Skeletal muscle satellite cell (primary cell): Measurements from ENCODE around the gene PUS10.

Experiments used
- H3K27me3 ChIP-seq: 2 replicates; pipeline ENCODE4 v1.7.0; 2013; ENCODE audit warnings: low read length; ENCODE audit not compliant: control insufficient read depth, insufficient read depth
- H3K36me3 ChIP-seq: 2 replicates; pipeline ENCODE4 v1.7.0; 2013; ENCODE audit warnings: mild to moderate bottlenecking, control low read depth, low read length; ENCODE audit not compliant: insufficient read depth
- H3K4me1 ChIP-seq: 2 replicates; pipeline ENCODE4 v1.7.0; 2013; ENCODE audit warnings: low read length; ENCODE audit not compliant: control insufficient read depth, insufficient read depth
- H3K4me2 ChIP-seq: 2 replicates; pipeline ENCODE4 v1.7.0; 2013; ENCODE audit warnings: mild to moderate bottlenecking, low read length
- H3K4me3 ChIP-seq: 2 replicates; pipeline ENCODE4 v1.7.0; 2013; ENCODE audit warnings: low read length
- H3K9ac ChIP-seq: 2 replicates; pipeline ENCODE4 v1.7.0; 2013; ENCODE audit warnings: mild to moderate bottlenecking, low read depth, low read length, moderate library complexity
- H3K9me3 ChIP-seq: replicated peaks from 2 replicates; pipeline ENCODE4 v1.7.0; 2013; ENCODE audit warnings: mild to moderate bottlenecking, control low read depth, low read length

PUS10 gene

DNA sequence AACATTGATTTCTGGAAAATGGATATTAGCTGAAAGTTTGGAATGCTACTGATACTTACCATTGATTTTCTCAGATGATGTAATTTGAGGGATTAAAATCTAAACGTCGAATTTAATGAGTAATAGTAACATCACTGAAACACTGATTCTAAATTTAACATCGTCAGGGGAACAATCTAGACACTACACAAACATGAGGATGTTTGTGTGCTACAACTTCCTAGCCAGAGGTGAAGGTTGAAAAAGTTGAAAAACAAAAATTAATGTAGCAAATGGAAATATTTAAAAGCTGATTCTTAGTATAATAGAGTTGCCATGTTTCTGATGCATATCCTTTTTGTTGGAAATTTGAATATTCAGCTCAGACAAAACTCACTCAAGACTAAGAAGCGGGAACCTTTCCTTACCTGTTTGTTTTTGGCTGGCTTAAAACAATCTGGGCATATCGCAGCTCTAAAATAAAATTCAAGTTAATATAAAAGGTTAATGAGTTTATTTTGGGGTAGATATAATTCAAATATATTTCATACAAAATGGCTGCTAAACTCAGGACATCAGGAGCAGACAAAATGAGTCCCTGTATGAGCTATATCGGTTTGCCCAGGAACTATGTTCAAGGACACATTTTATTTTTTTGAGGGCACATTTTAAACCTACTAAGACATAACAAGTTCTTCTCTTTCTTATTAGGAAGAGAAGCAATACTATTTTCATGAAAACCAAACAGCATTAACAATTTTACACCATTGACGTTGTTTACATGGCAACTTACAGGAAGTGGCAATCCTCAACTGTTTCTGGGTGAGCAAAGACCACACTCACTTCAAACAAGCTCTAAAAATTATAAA is 53.2 kb downstream of the PUS10 start:
- no peaks in the 10 kb centered on the region for H3K9me3 ChIP-seq
- H3K9ac ChIP-seq, result no peak overlapping the region
- H3K36me3 ChIP-seq, result no peaks in the 10 kb centered on the region
- no peaks in the 10 kb centered on the region for H3K27me3 ChIP-seq
- H3K4me2 ChIP-seq, result no peak overlapping the region
- H3K4me3 ChIP-seq, result no peak overlapping the region
- peaks cover 18% of the 10 kb centered on the region for H3K4me1 ChIP-seq

DNA sequence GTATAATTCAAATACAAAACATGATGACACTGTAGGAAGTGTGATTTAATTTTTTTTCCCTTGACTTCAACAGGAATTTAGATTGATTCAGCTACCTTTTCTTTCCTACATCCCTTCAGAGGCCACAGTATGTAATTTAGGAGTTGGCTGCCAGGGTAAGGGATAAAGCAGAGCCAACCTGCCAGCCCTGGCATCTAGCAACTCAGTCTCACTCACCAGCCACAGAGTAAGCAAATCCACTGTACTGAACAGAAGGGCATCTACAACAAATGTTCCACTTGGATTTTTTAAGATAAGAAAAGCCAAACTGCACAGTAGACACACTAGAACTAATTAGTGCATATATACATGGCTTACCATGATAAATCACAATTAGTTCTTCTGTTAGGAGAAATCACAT is 54.9 kb downstream of the PUS10 start:
- Histone ChIP-seq H3K4me3 (no peak overlapping the region), H3K9ac (no peak overlapping the region), H3K27me3 (no peaks in the 10 kb centered on the region)

DNA sequence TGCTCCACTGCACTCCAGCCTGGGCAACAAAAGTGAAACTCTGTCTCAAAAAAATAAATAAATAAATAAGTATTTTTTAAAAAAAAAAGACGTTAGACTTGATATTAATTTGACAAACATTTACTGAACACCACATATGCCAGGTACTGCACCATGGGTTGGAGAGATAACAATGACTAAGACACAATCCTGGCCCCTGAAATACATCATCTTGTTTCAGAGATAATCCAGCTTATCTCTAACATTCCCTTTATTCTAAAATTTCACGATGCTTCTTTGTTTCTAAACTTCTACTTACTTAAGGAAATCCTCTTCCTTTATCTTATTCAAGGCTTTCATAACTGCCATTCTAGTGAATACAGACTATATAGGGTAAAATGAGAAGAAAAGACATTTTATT is 55.5 kb downstream of the PUS10 start:
- no peak overlapping the region for H3K4me2 ChIP-seq
- no peaks in the 10 kb centered on the region for H3K9me3 ChIP-seq
- no peak overlapping the region for H3K9ac ChIP-seq
- peaks cover 37% of the 10 kb centered on the region for H3K4me1 ChIP-seq
- H3K4me3 ChIP-seq, result no peak overlapping the region
- H3K27me3 ChIP-seq, result no peaks in the 10 kb centered on the region
- no peaks in the 10 kb centered on the region for H3K36me3 ChIP-seq

More for the DNA sequence above, 54.9 kb downstream of the PUS10 start:
- Histone ChIP-seq H3K4me1 (peaks cover 31% of the 10 kb centered on the region), H3K9me3 (no peaks in the 10 kb centered on the region), H3K4me2 (no peak overlapping the region), H3K36me3 (no peaks in the 10 kb centered on the region)

DNA sequence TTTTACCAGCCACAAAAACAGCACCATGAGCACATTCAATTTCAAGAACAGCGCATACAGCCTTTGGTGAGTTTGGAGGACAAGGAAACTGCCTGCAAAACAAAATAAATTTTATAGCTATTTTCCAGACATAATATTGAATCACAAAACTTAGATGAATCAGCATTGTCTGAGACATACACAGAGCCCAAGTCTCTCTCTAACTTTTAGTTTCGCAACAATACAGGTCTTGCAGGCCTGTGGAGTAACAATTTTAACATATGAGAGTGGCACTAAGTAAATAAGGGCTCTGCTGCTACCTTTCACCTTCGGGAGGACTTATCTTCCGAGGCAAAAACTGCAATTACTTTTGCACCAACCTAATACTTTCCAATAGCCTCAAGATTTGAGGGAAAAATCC is 56.6 kb downstream of the PUS10 start:
- no peak overlapping the region for H3K4me3 ChIP-seq
- no peaks in the 10 kb centered on the region for H3K9me3 ChIP-seq
- no peaks in the 10 kb centered on the region for H3K36me3 ChIP-seq
- H3K4me1 ChIP-seq, result peaks cover 40% of the 10 kb centered on the region
- H3K9ac ChIP-seq, result peak overlapping the region; percentile 31
- peak overlapping the region; percentile 24 for H3K4me2 ChIP-seq
- H3K27me3 ChIP-seq, result no peaks in the 10 kb centered on the region

DNA sequence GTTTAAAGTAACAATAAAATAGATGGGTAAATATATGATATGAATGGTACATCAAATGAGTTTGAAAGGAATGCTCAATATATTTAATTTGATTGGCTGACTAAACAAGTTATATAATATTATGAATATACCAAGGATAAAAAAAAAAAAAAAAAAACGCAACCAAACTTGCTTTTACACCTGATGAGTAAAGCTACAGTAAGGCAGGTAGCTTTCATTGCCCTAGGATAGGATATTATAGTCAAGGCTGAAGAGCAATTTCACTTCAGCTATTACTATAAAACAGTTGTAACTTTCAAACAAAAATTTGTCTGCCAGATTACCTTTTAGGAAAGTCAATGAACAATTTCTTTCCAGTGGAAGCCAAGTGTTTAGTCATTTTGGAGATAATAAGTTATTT is 57.3 kb downstream of the PUS10 start:
- Histone ChIP-seq H3K4me1 (peaks cover 40% of the 10 kb centered on the region), H3K4me3 (no peak overlapping the region), H3K36me3 (no peaks in the 10 kb centered on the region), H3K27me3 (no peaks in the 10 kb centered on the region), H3K9ac (peak overlapping the region; percentile 31), H3K9me3 (no peaks in the 10 kb centered on the region), H3K4me2 (no peak overlapping the region)

DNA sequence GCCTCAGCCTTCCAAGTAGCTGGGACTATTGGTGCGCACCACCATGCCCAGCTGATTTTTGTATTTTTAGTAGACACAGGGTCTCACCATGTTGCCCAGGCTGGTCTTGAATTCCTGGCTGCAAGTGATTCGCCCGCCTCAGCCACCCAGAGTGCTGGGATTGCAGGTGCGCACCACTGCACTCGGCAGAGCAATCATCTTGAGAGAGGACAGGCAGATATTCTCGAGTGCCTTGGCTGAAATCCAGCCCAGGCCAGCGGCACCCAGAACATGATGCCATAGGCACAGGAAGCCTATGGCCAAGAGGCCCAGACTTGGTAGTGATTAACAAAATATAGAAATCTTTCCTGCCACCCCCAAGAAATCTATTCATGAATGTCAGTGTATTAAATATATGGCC is 58.6 kb downstream of the PUS10 start:
- Histone ChIP-seq H3K9ac (no peak overlapping the region), H3K4me3 (no peak overlapping the region)

DNA sequence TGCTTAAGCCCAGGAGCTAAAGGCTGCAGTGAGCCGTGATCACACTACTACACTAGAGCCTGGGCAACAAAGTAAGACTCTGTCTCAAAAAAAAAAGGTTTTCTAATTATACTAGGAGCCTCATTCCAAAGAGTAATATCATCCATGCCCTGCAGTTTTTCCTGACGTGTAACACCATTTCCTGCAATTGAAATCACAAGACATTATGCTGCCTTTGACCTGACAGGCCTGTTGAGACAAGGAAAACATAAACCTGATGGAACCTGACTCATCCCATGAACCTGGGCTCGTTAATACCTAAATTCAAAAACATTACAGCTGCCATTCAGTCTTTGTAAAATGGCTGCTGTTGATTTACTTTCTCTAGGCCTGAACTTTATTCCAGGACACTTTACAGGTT is 59.3 kb downstream of the PUS10 start:
- H3K36me3 ChIP-seq, result peaks cover 3% of the 10 kb centered on the region
- no peak overlapping the region for H3K9ac ChIP-seq
- H3K9me3 ChIP-seq, result no peaks in the 10 kb centered on the region
- H3K27me3 ChIP-seq, result no peaks in the 10 kb centered on the region
- no peak overlapping the region for H3K4me3 ChIP-seq
- peaks cover 40% of the 10 kb centered on the region for H3K4me1 ChIP-seq
- H3K4me2 ChIP-seq, result no peak overlapping the region

More for the DNA sequence above, 58.6 kb downstream of the PUS10 start:
- Histone ChIP-seq H3K36me3 (no peaks in the 10 kb centered on the region), H3K9me3 (no peaks in the 10 kb centered on the region), H3K4me1 (peaks cover 40% of the 10 kb centered on the region), H3K27me3 (no peaks in the 10 kb centered on the region), H3K4me2 (no peak overlapping the region)

DNA sequence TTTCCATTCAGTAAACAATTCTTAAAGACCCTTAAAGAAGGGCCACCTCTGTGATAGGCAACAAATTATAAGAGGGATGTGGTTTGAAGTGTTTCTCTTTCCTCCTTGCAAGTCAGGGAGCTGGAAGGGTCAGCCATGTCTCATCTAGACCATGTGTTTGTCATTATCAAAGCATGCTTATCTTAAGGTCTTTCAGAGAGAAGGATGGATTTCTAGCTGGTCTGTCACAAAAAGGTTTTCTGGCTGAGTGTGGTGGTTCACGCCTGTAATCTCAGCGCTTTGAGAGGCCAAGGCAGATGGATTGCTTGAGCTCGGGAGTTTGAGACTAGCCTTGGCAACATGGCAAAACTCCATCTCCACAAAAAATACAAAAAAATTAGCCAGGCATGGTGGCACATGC is 59.7 kb downstream of the PUS10 start:
- Histone ChIP-seq H3K36me3 (peaks cover 7% of the 10 kb centered on the region), H3K27me3 (no peaks in the 10 kb centered on the region), H3K9me3 (no peaks in the 10 kb centered on the region), H3K9ac (no peak overlapping the region), H3K4me3 (no peak overlapping the region), H3K4me2 (no peak overlapping the region), H3K4me1 (peaks cover 40% of the 10 kb centered on the region)

DNA sequence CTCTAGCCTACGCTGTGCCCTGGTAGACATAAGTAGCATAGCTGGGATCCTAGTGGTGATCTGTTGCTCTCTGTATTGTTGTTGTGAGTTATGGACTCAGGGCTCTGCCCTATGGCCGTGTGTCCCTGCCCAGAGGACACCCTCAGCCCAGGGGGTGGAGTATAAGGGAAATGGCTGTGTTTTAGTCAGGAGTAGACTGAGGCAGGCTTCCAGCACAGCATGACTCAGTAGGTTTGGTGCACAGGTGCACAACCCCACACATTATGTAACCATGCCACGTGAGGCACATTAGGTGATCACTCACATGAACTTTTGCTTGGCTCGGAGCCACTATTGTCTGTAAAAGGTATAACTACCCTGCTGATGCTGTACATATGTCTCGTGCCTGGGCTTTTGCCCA is 60.4 kb downstream of the PUS10 start:
- Histone ChIP-seq H3K9ac (no peak overlapping the region), H3K27me3 (no peaks in the 10 kb centered on the region), H3K4me2 (no peak overlapping the region), H3K36me3 (peaks cover 7% of the 10 kb centered on the region), H3K9me3 (no peaks in the 10 kb centered on the region), H3K4me3 (no peak overlapping the region), H3K4me1 (peaks cover 40% of the 10 kb centered on the region)

DNA sequence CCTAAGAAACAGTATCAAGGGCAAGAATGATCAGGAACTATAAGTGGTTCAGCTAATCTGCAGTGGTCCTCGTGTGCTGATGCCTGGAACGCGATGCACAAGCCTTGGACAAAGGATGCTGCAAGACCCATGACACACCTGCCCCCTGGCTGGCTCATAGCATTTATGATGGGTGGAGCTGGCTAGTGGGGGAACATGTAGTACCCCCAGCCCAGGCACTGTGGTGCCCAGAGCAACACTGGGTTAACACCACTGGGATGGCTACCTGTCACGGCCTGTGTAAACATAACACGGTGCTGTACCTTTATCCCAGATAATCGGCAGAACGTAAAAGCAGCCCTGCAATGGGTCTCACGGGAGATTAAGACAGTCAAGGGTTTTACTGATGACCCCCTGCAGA is 60.8 kb downstream of the PUS10 start:
- H3K9ac ChIP-seq, result no peak overlapping the region
- H3K36me3 ChIP-seq, result peaks cover 7% of the 10 kb centered on the region
- H3K4me1 ChIP-seq, result peaks cover 40% of the 10 kb centered on the region
- no peaks in the 10 kb centered on the region for H3K27me3 ChIP-seq
- no peak overlapping the region for H3K4me3 ChIP-seq
- no peaks in the 10 kb centered on the region for H3K9me3 ChIP-seq
- H3K4me2 ChIP-seq, result no peak overlapping the region

DNA sequence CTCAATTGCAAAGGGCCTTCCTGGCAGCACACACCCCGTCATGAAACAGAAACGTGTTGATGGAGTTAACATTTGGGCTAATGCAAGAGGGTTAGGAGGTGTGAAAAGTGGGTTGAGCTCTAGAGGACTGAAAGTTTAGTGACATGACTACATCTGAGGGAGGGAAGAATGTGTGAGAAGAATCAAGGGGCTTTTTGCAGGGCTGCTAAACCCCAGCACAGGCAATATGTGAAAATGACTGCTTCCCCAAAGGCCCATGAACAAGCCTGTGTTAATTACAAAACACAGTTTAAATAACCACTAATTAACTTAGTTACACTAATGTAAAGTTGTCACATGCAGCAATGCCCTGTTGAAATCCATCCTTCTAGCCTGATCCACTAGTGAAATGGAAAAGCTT is 63.9 kb downstream of the PUS10 start:
- Histone ChIP-seq H3K9me3 (no peaks in the 10 kb centered on the region), H3K27me3 (no peaks in the 10 kb centered on the region), H3K36me3 (peaks cover 7% of the 10 kb centered on the region), H3K4me3 (no peak overlapping the region), H3K4me2 (no peak overlapping the region), H3K9ac (no peak overlapping the region), H3K4me1 (peaks cover 27% of the 10 kb centered on the region)

DNA sequence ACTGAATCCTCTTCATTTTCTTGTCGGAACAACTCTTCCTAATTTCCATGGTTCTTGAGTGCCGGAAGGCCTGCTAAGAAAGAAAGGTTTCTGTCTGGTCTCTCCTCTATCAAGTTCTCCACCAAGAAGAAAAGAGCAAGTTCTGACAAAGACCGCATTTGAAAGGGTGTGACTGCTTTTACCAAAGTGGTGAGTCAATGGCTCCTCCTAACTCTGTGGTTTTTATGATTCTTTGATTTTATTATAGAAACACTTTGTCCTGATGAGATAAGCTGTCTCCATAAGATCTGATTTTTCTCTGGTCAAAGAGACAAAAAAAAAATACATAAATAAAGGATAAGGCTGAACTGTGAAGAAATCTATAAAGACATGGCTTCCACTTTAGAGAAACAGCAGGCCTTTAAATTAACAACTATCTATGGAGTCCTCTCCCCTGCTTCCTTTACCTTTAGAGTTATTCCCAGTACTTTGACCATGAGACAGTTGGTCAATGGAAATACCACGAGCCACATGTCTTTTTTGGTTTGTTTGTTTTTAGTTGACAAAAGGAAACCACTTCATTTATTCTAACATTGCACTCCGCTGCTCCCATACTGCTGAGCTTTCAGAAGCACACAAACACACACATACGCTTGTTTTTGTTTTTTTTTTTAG is 69.0 kb downstream of the PUS10 start:
- H3K4me1 ChIP-seq, result peaks cover 14% of the 10 kb centered on the region
- H3K36me3 ChIP-seq, result peaks cover 6% of the 10 kb centered on the region
- H3K27me3 ChIP-seq, result no peaks in the 10 kb centered on the region
- H3K4me2 ChIP-seq, result peak overlapping the region; percentile 35
- no peak overlapping the region for H3K9ac ChIP-seq
- H3K9me3 ChIP-seq, result no peaks in the 10 kb centered on the region
- H3K4me3 ChIP-seq, result no peak overlapping the region
